ENCODE data around the gene PDHB.
"Not testable (repeated sequence)": the region's sequence is repeated elsewhere in the genome, so short reads cannot be mapped to it uniquely, and the experiment has no call there.

The PDHB gene

GRCh38 chr3:58463181-58463941, 29.7 kb upstream of the PDHB start:
- H3K27ac Mint-ChIP-seq, result peak overlapping the region; percentile 53
- H3K4me1 Mint-ChIP-seq, result peaks cover 14% of the 10 kb centered on the region
- no peaks in the 10 kb centered on the region for H3K9me3 Mint-ChIP-seq
- peak; percentile 100 for ATAC-seq
- peak; percentile 60 to 88 for DNase-seq (ENCODE audit: low spot score in 2 of 2)
- no peak overlapping the region for H3K4me3 Mint-ChIP-seq
- H3K36me3 Mint-ChIP-seq, result peaks cover 5% of the 10 kb centered on the region

- DNase-seq (ENCODE audit: low spot score in 2 of 2) (no peak), ATAC-seq (no peak)
- Mint-ChIP-seq H3K9me3 (no peaks in the 10 kb centered on the region), H3K27ac (no peak overlapping the region), H3K36me3 (peaks cover 5% of the 10 kb centered on the region), H3K4me3 (no peak overlapping the region), H3K4me1 (peaks cover 14% of the 10 kb centered on the region)
Observed at GRCh38 chr3:58462829-58463180, 29.2 kb upstream of the PDHB start.

- Mint-ChIP-seq H3K9me3 (peaks cover 6% of the 10 kb centered on the region), H3K4me1 (peaks cover 13% of the 10 kb centered on the region), H3K36me3 (peaks cover 5% of the 10 kb centered on the region), H3K4me3 (no peak overlapping the region), H3K27ac (no peak overlapping the region)
- DNase-seq (ENCODE audit: low spot score in 2 of 2) (no peak), ATAC-seq (no peak)
Observed at GRCh38 chr3:58459160-58459559, 25.5 kb upstream of the PDHB start.

GRCh38 chr3:58452176-58452575, 18.5 kb upstream of the PDHB start:
- no peak for ATAC-seq
- Mint-ChIP-seq H3K4me3 (no peak overlapping the region), H3K4me1 (no peaks in the 10 kb centered on the region), H3K27ac (no peak overlapping the region), H3K9me3 (peaks cover 11% of the 10 kb centered on the region), H3K36me3 (no peaks in the 10 kb centered on the region)
- DNase-seq (ENCODE audit: low spot score in 2 of 2), result no peak

GRCh38 chr3:58441514-58442450, 8.2 kb upstream of the PDHB start:
- Mint-ChIP-seq H3K4me3 (no peak overlapping the region), H3K4me1 (no peaks in the 10 kb centered on the region), H3K9me3 (no peaks in the 10 kb centered on the region), H3K27ac (peak overlapping the region; percentile 60), H3K36me3 (no peaks in the 10 kb centered on the region)
- DNase-seq (ENCODE audit: low spot score in 2 of 2) (no peak), ATAC-seq (no peak)

- not testable (repeated sequence) for H3K9me3 Mint-ChIP-seq; H3K4me1 Mint-ChIP-seq; H3K4me3 Mint-ChIP-seq; H3K36me3 Mint-ChIP-seq; H3K27ac Mint-ChIP-seq; DNase-seq (ENCODE audit: low spot score in 2 of 2); ATAC-seq
Observed at GRCh38 chr3:58440996-58441355, 7.3 kb upstream of the PDHB start.

DNA sequence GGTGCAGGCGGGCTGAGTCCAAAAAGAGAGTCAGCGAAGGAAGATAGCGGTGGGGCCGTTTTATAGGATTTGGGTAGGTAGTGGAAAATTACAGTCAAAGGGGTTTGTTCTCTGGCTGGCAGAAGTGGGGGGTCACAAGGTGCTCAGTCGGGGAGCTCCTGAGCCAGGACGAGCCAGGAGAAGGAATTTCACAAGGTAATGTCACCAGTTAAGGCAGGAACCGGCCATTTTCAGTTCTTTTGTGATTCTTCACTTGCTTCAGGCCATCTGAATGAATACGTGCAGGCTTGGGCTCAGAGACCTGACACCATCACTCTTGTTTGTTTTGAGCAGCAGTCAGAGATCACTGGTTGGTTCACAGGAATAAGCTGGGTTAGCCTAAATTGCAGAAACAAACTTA, 3.6 kb upstream of the PDHB start:
- not testable (repeated sequence) for H3K9me3 Mint-ChIP-seq; DNase-seq (ENCODE audit: low spot score in 2 of 2); ATAC-seq; H3K4me3 Mint-ChIP-seq
- H3K4me1 Mint-ChIP-seq, result peaks cover 23% of the 10 kb centered on the region
- peak overlapping the region; percentile 14 for H3K27ac Mint-ChIP-seq
- peaks cover 11% of the 10 kb centered on the region for H3K36me3 Mint-ChIP-seq

- H3K36me3 Mint-ChIP-seq, result peaks cover 34% of the 10 kb centered on the region
- DNase-seq (ENCODE audit: low spot score in 2 of 2) (no peak), ATAC-seq (no peak)
- H3K27ac Mint-ChIP-seq, result peak overlapping the region; percentile 58
- H3K9me3 Mint-ChIP-seq, result no peaks in the 10 kb centered on the region
- peaks cover 29% of the 10 kb centered on the region for H3K4me1 Mint-ChIP-seq
- no peak overlapping the region for H3K4me3 Mint-ChIP-seq
Observed at GRCh38 chr3:58434990-58435389, 1.4 kb upstream of the PDHB start.

GRCh38 chr3:58434511-58434910, 879 bp upstream of the PDHB start:
- H3K27ac Mint-ChIP-seq, result peak overlapping the region; percentile 58
- H3K36me3 Mint-ChIP-seq, result peaks cover 39% of the 10 kb centered on the region
- H3K4me3 Mint-ChIP-seq, result no peak overlapping the region
- DNase-seq (ENCODE audit: low spot score in 2 of 2), result no peak
- H3K9me3 Mint-ChIP-seq, result no peaks in the 10 kb centered on the region
- peaks cover 29% of the 10 kb centered on the region for H3K4me1 Mint-ChIP-seq
- no peak for ATAC-seq

DNA sequence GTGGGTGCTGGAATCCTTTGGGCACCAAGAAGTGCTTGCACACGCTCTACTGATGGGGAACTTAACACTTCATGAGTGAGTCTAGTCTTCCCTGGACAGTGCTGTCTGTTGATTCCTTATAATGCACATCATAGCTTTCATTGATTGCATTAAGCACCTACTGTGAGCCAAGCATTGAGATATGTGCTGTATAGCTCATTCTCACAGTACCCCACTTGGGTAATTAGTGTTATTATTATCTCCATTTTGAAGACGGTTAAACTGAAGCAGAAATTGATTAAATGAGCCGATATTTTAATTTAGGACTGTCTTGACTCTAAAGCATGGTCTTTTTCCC, 504 bp upstream of the PDHB start:
- peaks cover 43% of the 10 kb centered on the region for H3K36me3 Mint-ChIP-seq
- DNase-seq (ENCODE audit: low spot score in 2 of 2), result no peak
- H3K9me3 Mint-ChIP-seq, result no peaks in the 10 kb centered on the region
- peaks cover 29% of the 10 kb centered on the region for H3K4me1 Mint-ChIP-seq
- peak overlapping the region; percentile 94 for H3K27ac Mint-ChIP-seq
- peak overlapping the region; percentile 91 for H3K4me3 Mint-ChIP-seq
- no peak for ATAC-seq

GRCh38 chr3:58432905-58433304, 727 bp downstream of the PDHB start:
- DNase-seq (ENCODE audit: low spot score in 2 of 2), result no peak
- no peak for ATAC-seq
- H3K9me3 Mint-ChIP-seq, result no peaks in the 10 kb centered on the region
- H3K36me3 Mint-ChIP-seq, result peaks cover 55% of the 10 kb centered on the region
- peak overlapping the region; percentile 94 for H3K27ac Mint-ChIP-seq
- H3K4me3 Mint-ChIP-seq, result peak overlapping the region; percentile 91
- H3K4me1 Mint-ChIP-seq, result peaks cover 29% of the 10 kb centered on the region

DNA sequence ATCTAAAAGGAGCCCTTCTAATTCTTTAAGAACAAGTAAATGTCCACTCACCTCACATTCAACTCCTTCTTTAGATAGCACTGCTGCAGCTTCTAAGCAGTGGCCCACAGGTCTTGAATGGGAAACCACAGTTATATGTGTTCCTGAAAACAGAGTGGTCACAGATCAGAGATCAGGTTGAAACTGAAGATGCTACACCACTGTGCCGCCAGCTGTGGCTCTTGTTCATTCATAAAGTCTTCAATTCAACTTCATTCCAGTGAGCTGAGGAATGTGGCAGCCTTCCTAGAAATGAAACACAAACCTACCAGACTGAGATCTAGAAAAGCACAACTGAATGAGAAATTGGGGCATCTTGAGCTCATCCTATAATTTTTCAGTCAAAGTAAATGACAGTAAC, 4.0 kb downstream of the PDHB start:
- no peak overlapping the region for H3K4me3 Mint-ChIP-seq
- H3K27ac Mint-ChIP-seq, result no peak overlapping the region
- no peak for DNase-seq (ENCODE audit: low spot score in 2 of 2)
- H3K36me3 Mint-ChIP-seq, result peaks cover 87% of the 10 kb centered on the region
- no peaks in the 10 kb centered on the region for H3K9me3 Mint-ChIP-seq
- peak; percentile 1 for ATAC-seq
- H3K4me1 Mint-ChIP-seq, result peaks cover 24% of the 10 kb centered on the region

DNA sequence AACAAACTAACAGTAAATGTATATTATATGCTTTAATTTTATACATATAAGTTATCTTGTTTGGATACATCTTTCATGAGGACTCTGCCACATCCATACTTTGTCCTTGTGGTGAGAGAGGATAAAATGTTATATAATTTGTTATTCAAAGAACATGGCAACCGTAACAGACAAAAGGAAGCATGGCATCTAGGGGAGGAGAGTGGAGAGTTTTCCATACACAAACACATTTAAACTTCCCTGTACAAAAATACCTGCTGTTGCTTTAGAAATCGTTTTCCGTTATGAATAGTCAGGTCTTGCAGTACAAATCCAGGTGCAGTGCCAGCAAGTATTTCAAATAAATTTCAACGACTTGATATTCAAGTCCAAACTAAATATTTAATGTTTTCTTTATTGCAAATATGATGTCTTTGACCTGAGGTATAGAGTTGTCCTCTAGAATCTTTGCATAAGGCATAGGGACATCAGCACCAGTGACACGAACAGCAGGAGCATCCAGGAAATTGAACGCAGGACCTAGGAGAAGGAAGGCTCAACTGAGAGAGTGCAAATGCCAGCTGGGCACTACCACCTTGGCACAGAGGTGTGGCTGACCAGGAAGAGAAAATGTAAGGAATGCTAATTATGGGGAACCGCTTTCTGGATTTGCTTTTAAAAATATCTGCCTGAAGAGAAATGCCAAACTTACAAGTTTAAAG, 5.8 kb downstream of the PDHB start:
- H3K9me3 Mint-ChIP-seq, result no peaks in the 10 kb centered on the region
- ATAC-seq (no peak), DNase-seq (ENCODE audit: low spot score in 2 of 2) (no peak)
- no peak overlapping the region for H3K4me3 Mint-ChIP-seq
- peaks cover 8% of the 10 kb centered on the region for H3K4me1 Mint-ChIP-seq
- no peak overlapping the region for H3K27ac Mint-ChIP-seq
- peaks cover 95% of the 10 kb centered on the region for H3K36me3 Mint-ChIP-seq

DNA sequence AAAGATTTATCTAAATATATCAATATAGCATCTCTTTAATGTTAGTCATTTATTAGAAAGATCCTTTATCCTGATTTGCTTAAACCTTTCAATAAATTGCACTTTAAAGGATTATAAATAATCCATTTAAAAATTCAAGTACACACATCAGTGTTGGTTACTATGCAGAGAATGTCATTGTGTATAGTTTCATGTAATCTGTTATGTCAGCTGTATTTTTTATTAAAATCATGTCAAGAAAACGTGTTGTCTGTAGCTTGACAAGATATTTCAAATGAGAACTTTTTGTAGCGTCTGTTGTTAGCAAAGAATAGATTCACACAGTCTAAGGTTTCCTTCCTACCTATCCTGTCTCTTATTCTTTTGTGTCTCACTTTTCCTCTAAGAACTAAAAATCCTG, 7.8 kb downstream of the PDHB start:
- H3K27ac Mint-ChIP-seq, result peak overlapping the region; percentile 83
- H3K9me3 Mint-ChIP-seq, result no peaks in the 10 kb centered on the region
- ATAC-seq (no peak), DNase-seq (ENCODE audit: low spot score in 2 of 2) (no peak)
- H3K4me3 Mint-ChIP-seq, result no peak overlapping the region
- peaks cover 93% of the 10 kb centered on the region for H3K36me3 Mint-ChIP-seq
- peaks cover 5% of the 10 kb centered on the region for H3K4me1 Mint-ChIP-seq

GRCh38 chr3:58424613-58425012, 9.0 kb downstream of the PDHB start:
- Mint-ChIP-seq H3K36me3 (peaks cover 92% of the 10 kb centered on the region), H3K4me1 (peaks cover 17% of the 10 kb centered on the region), H3K27ac (peak overlapping the region; percentile 83), H3K4me3 (no peak overlapping the region), H3K9me3 (no peaks in the 10 kb centered on the region)
- no peak for DNase-seq (ENCODE audit: low spot score in 2 of 2)
- ATAC-seq, result no peak

Measured in stimulated activated effector memory CD8-positive, alpha-beta T cell treated with anti-CD3 and anti-CD28 coated beads, Interleukin-12 subunit alpha, Interleukin-12 subunit beta, amount 100 ng/mL, for 72 hours (primary cell).